Calu3 (cell line): ENCODE results near the gene LSM14A. TPM values are rescaled to one million over a fixed set of nuclear protein-coding genes. Genes with fewer than 3 reads are reported as not detected.
A peak's percentile ranks its signal among the peaks of the same experiment; 100 is the strongest.

Experiments
- BruUV-seq: library from RNA; stranded (reverse); fragments of 400-500 nt; replicated peaks from 2 replicates; lab custom pipeline; 2021; lab: Mats Ljungman, UMichigan
- CTCF ChIA-PET: fragments of 300-600 bp; sonication (Branson Sonifier 250); formaldehyde crosslinking; loops from one replicate; lab custom pipeline; 2022; ENCODE audit warnings: antibody characterized with exemption; lab: Charles Lee
- DNase-seq: peaks from one replicate; pipeline ENCODE4 v3.0.0; 2022
- H3K27ac Mint-ChIP-seq: one replicate; pipeline ENCODE4 v1.8.0; 2022; ENCODE audit warnings: mixed read lengths; ENCODE audit not compliant: unreplicated experiment
- H3K27me3 Mint-ChIP-seq: one replicate; pipeline ENCODE4 v1.8.0; 2022; ENCODE audit warnings: mixed read lengths; ENCODE audit not compliant: unreplicated experiment
- H3K36me3 Mint-ChIP-seq: one replicate; pipeline ENCODE4 v1.8.0; 2022; ENCODE audit warnings: mild to moderate bottlenecking, moderate library complexity, mixed read lengths; ENCODE audit not compliant: insufficient read depth, unreplicated experiment
- H3K4me1 Mint-ChIP-seq: one replicate; pipeline ENCODE4 v1.8.0; 2022; ENCODE audit warnings: mild to moderate bottlenecking, low read depth, mixed read lengths; ENCODE audit not compliant: unreplicated experiment
- H3K4me3 Mint-ChIP-seq: one replicate; pipeline ENCODE4 v1.8.0; 2022; ENCODE audit warnings: mild to moderate bottlenecking, low read depth, moderate library complexity, mixed read lengths; ENCODE audit not compliant: unreplicated experiment
- H3K9me3 Mint-ChIP-seq: one replicate; pipeline ENCODE4 v1.8.0; 2022; ENCODE audit warnings: low read depth, mixed read lengths; ENCODE audit not compliant: unreplicated experiment
- CTCF ChIP-seq: fragments of 200-600 bp; IDR thresholded peaks from one replicate; pipeline ENCODE4 v1.8.0; 2022; ENCODE audit warnings: antibody characterized with exemption; ENCODE audit not compliant: unreplicated experiment
- intact Hi-C: fragments of 100-400 bp; cut with micrococcal nuclease; formaldehyde crosslinking; loops from one replicate; pipeline ENCODE4 v1.10.0; 2022; ENCODE audit not compliant: unreplicated experiment
- total RNA-seq: library from RNA; stranded (reverse); gene quantifications from 2 replicates; pipeline ENCODE4 v1.2.3, GENCODE V29; 2022

The LSM14A gene
- total RNA-seq, 1 experiment from 2014 or later, result 131 TPM

GRCh38 chr19:34217952-34218817 is 45.9 kb downstream of the LSM14A start:
- H3K27me3 Mint-ChIP-seq, result no peaks in the 10 kb centered on the region
- H3K4me3 Mint-ChIP-seq, result no peak overlapping the region
- H3K4me1 Mint-ChIP-seq, result peaks cover 20% of the 10 kb centered on the region
- TF ChIP-seq CTCF, result no peak
- CTCF ChIA-PET, result interaction anchor here (0.6 to 0.7 kb wide), 2 partner anchors 10 to 122 kb away, joined by 5 read pairs; no protein-coding TSS in a partner anchor
- no peak overlapping the region for H3K27ac Mint-ChIP-seq
- no peaks in the 10 kb centered on the region for H3K9me3 Mint-ChIP-seq
- intact Hi-C loops, result loop anchor here (2.0 kb wide), 1 partner anchor 45 kb away; the partner anchor contains the start of gene LSM14A
- peaks cover 56% of the 10 kb centered on the region for H3K36me3 Mint-ChIP-seq
- DNase-seq, result peak; percentile 73
- no TSS peak for BruUV-seq

- DNase-seq, result no peak
- BruUV-seq, result no TSS peak
- Mint-ChIP-seq H3K4me3 (no peak overlapping the region), H3K9me3 (no peaks in the 10 kb centered on the region), H3K36me3 (peaks cover 62% of the 10 kb centered on the region), H3K27ac (no peak overlapping the region), H3K27me3 (no peaks in the 10 kb centered on the region), H3K4me1 (peaks cover 26% of the 10 kb centered on the region)
- intact Hi-C loops, result loop anchor here (2.0 kb wide), 1 partner anchor 46 kb away; the partner anchor contains the start of gene LSM14A
- CTCF ChIA-PET, result interaction anchor here (1.0 to 1.1 kb wide), 2 partner anchors 12 to 14 kb away, joined by 3 to 5 read pairs; no protein-coding TSS in a partner anchor
- TF ChIP-seq CTCF, result no peak
Observed at GRCh38 chr19:34218818-34219164, 46.5 kb downstream of the LSM14A start.

- Mint-ChIP-seq H3K36me3 (peaks cover 67% of the 10 kb centered on the region), H3K27ac (no peak overlapping the region), H3K27me3 (no peaks in the 10 kb centered on the region), H3K9me3 (no peaks in the 10 kb centered on the region), H3K4me3 (no peak overlapping the region), H3K4me1 (peaks cover 38% of the 10 kb centered on the region)
- intact Hi-C loops, result no loop called here
- peak; percentile 84 for TF ChIP-seq CTCF
- peak; percentile 78 for DNase-seq
- no TSS peak for BruUV-seq
- CTCF ChIA-PET, result interaction anchor here (2.1 kb wide), 1 partner anchor 12 kb away, joined by 11 read pairs; no protein-coding TSS in a partner anchor
Observed at GRCh38 chr19:34220472-34221063, 48.3 kb downstream of the LSM14A start.

- no peak for TF ChIP-seq CTCF
- Mint-ChIP-seq H3K4me3 (no peak overlapping the region), H3K4me1 (peaks cover 45% of the 10 kb centered on the region), H3K36me3 (peaks cover 66% of the 10 kb centered on the region), H3K9me3 (no peaks in the 10 kb centered on the region), H3K27me3 (no peaks in the 10 kb centered on the region), H3K27ac (no peak overlapping the region)
- no peak for DNase-seq
- BruUV-seq, result no TSS peak
- CTCF ChIA-PET, result interaction anchor here (2.1 kb wide), 1 partner anchor 10 kb away, joined by 11 read pairs; no protein-coding TSS in a partner anchor
- intact Hi-C loops, result no loop called here
Observed at GRCh38 chr19:34222386-34222785, 50.1 kb downstream of the LSM14A start.
